ENCODE results near the gene HTRA1. TPM values are rescaled to one million over a fixed set of nuclear protein-coding genes. Genes with fewer than 3 reads are reported as not detected.

Gene HTRA1
- total RNA-seq, 4 donors from 2014 or later, result 6.3 to 62.2 (median 25.8) TPM

GRCh38 chr10:122503012-122503411, 41.7 kb downstream of the HTRA1 start:
- H3K4me1 ChIP-seq, result peaks cover 13 to 37% (median 22%) of the 10 kb centered on the region in 3 donors
- no peaks in the 10 kb centered on the region for H3K27me3 ChIP-seq
- TF ChIP-seq POLR2A (IDR thresholded peaks at IDR 0.05), result no peak
- TF ChIP-seq, protein P1, sequence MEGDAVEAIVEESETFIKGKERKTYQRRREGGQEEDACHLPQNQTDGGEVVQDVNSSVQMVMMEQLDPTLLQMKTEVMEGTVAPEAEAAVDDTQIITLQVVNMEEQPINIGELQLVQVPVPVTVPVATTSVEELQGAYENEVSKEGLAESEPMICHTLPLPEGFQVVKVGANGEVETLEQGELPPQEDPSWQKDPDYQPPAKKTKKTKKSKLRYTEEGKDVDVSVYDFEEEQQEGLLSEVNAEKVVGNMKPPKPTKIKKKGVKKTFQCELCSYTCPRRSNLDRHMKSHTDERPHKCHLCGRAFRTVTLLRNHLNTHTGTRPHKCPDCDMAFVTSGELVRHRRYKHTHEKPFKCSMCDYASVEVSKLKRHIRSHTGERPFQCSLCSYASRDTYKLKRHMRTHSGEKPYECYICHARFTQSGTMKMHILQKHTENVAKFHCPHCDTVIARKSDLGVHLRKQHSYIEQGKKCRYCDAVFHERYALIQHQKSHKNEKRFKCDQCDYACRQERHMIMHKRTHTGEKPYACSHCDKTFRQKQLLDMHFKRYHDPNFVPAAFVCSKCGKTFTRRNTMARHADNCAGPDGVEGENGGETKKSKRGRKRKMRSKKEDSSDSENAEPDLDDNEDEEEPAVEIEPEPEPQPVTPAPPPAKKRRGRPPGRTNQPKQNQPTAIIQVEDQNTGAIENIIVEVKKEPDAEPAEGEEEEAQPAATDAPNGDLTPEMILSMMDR (IDR thresholded peaks at IDR 0.05), result no peak
- no peak for DNase-seq
- no peak overlapping the region for H3K4me3 ChIP-seq
- no peak overlapping the region for H3K27ac ChIP-seq
- intact Hi-C loops (cut with DNase I), result no loop called here
- peaks cover 0 to 14% (median 0%) of the 10 kb centered on the region in 3 donors for H3K36me3 ChIP-seq
- no peaks in the 10 kb centered on the region for H3K9me3 ChIP-seq
- 83% methylated on average over 4 of the region's 13 CpGs; no CpG with 5 or more reads in 1 of the 2 donors for WGBS, 2 donors

- H3K36me3 ChIP-seq, result peaks cover 0 to 24% (median 0%) of the 10 kb centered on the region in 3 donors
- no peak for DNase-seq
- peak overlapping the region in 3 of 4 donors; percentile 52 to 62 (median 57) for H3K27ac ChIP-seq
- peaks cover 8 to 30% (median 16%) of the 10 kb centered on the region in 3 donors for H3K4me1 ChIP-seq
- intact Hi-C loops (cut with DNase I), result no loop called here
- no peaks in the 10 kb centered on the region for H3K27me3 ChIP-seq
- H3K4me3 ChIP-seq, result no peak overlapping the region
- H3K9me3 ChIP-seq, result no peaks in the 10 kb centered on the region
- TF ChIP-seq, protein P1 (IDR thresholded peaks at IDR 0.05), result no peak
- TF ChIP-seq POLR2A (IDR thresholded peaks at IDR 0.05), result no peak
- 62 to 76% methylated on average over 5 of the region's 17 CpGs for WGBS, 2 donors
Observed at GRCh38 chr10:122503886-122504609, 42.7 kb downstream of the HTRA1 start.

DNA sequence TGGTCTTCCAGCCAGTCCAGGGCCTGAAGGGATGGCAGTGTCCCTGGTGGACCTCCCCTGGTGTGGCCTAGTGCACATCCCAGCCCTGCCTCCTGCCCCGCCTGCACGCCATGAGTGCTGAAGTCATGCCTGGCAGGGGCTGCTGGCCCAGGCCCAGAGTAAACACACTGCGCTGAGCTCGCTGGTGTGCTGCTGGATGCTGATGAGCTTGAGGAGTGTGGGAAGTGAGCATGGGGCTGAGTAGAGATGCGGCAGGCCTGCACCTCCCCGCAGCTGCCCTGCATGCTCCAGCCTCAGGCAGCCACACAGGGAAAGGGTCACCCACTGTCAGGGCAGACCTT, 43.2 kb downstream of the HTRA1 start:
- H3K9me3 ChIP-seq, result no peaks in the 10 kb centered on the region
- H3K27me3 ChIP-seq, result no peaks in the 10 kb centered on the region
- WGBS, 2 donors, result 36% methylated on average over 3 of the region's 6 CpGs; no CpG with 5 or more reads in 1 of the 2 donors
- H3K27ac ChIP-seq, result peak overlapping the region in 3 of 4 donors; percentile 52 to 62 (median 57)
- peaks cover 0 to 29% (median 0%) of the 10 kb centered on the region in 3 donors for H3K36me3 ChIP-seq
- intact Hi-C loops (cut with DNase I), result no loop called here
- no peak for TF ChIP-seq POLR2A (IDR thresholded peaks at IDR 0.05)
- TF ChIP-seq, protein P1 (IDR thresholded peaks at IDR 0.05), result no peak
- H3K4me3 ChIP-seq, result no peak overlapping the region
- DNase-seq, result no peak
- H3K4me1 ChIP-seq, result peaks cover 5 to 25% (median 11%) of the 10 kb centered on the region in 3 donors

GRCh38 chr10:122505011-122505410, 43.7 kb downstream of the HTRA1 start:
- Histone ChIP-seq H3K36me3 (peaks cover 0 to 34% (median 1%) of the 10 kb centered on the region in 3 donors), H3K4me1 (peaks cover under 1 to 21% (median 10%) of the 10 kb centered on the region in 3 donors), H3K9me3 (no peaks in the 10 kb centered on the region), H3K27ac (peak overlapping the region in 3 of 4 donors; percentile 38 to 62 (median 57)), H3K27me3 (no peaks in the 10 kb centered on the region), H3K4me3 (no peak overlapping the region)
- DNase-seq, result no peak
- intact Hi-C loops (cut with DNase I), result no loop called here
- no peak for TF ChIP-seq POLR2A (IDR thresholded peaks at IDR 0.05)
- TF ChIP-seq, protein P1 (IDR thresholded peaks at IDR 0.05), result no peak
- 73 to 90% methylated on average over 3 to 4 of the region's 5 CpGs for WGBS, 2 donors

DNA sequence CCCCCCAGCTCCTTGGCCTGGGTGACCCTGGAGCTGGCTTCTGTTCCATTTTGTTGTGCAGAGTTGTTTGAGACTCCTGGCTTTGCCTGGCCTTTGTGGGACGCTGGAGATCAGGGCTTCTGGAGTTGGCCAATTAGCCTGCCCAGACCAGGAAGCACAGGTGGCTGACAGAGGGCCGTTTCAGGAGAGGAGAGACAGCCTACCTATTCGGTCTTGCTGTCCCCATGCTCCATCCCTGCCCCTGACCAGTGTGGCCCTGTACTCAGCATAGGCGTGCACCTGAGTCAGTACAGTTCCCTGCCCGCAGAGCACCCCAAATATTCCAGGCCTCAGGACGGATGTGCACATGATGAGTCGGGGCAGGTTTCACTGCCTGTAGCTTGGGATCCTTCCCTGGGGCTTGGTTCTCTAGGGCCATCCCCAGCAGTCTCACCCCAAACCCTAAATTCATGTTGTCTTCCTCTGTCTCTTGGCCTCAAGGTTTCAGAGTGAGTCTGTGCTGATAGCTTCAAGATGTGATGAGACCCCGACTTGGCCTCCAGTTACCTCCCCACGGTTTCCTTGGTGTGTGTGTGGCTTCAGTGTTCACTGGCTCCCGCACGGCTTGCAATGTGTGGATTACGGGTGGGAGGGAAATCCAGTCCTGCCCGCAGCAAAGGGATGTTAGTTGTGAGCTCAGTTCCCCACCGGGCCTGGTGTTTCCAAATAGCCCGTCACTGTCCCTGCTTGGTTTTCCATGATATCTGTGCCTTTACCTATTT, 44.7 kb downstream of the HTRA1 start:
- no peak for DNase-seq
- TF ChIP-seq, protein P1 (IDR thresholded peaks at IDR 0.05), result no peak
- TF ChIP-seq POLR2A (IDR thresholded peaks at IDR 0.05), result no peak
- H3K4me1 ChIP-seq, result peaks cover 0 to 19% (median 10%) of the 10 kb centered on the region in 3 donors
- H3K4me3 ChIP-seq, result no peak overlapping the region
- H3K27me3 ChIP-seq, result no peaks in the 10 kb centered on the region
- H3K9me3 ChIP-seq, result no peaks in the 10 kb centered on the region
- peaks cover 0 to 39% (median 6%) of the 10 kb centered on the region in 3 donors for H3K36me3 ChIP-seq
- intact Hi-C loops (cut with DNase I), result no loop called here
- 88 to 96% methylated on average over 9 to 11 of the region's 15 CpGs for WGBS, 2 donors
- no peak overlapping the region for H3K27ac ChIP-seq

Data from esophagus squamous epithelium (tissue), 5 donors.